ENCODE measurements around the gene USP20. TPM values are rescaled to one million over a fixed set of nuclear protein-coding genes. Genes with fewer than 3 reads are reported as not detected.

The USP20 gene
- polyA plus RNA-seq, 1 of the 3 experiments (the other 2 are of a cell fraction), result 22.5 TPM

GRCh38 chr9:129902740-129903134 is 67.5 kb downstream of the USP20 start:
- H3K79me2 ChIP-seq (ENCODE audit: insufficient read depth), result no peaks in the 10 kb centered on the region
- no peak overlapping the region for H3K27ac ChIP-seq (ENCODE audit: low read depth in 2 of 2, low read length in 1 of 2)
- no peaks in the 10 kb centered on the region for H4K20me1 ChIP-seq (ENCODE audit: insufficient read depth)
- no peaks in the 10 kb centered on the region for H3K27me3 ChIP-seq (ENCODE audit: insufficient read depth)
- 94% methylated on average over 8 of the region's 8 CpGs for WGBS (ENCODE audit: low lambda C conversion rate)
- DNase-seq, result no peak
- peaks cover 15 to 17% of the 10 kb centered on the region in 2 experiments for H3K36me3 ChIP-seq (replicated peaks in 1 of 2; ENCODE audit: control insufficient read depth in 1 of 2, insufficient read depth in 2 of 2, low read length in 1 of 2)
- H2AFZ ChIP-seq (ENCODE audit: low read depth), result no peak overlapping the region
- H3K9me2 ChIP-seq, result no peaks in the 10 kb centered on the region
- no peaks in the 10 kb centered on the region; a peak in 1 of 4 replicates for H3K4me1 ChIP-seq (ENCODE audit: control insufficient read depth in 1 of 2, insufficient read depth in 2 of 2, low read depth in 1 of 2, low read length in 1 of 2)
- CTCF ChIA-PET, result interaction anchor here (1.3 to 3.2 kb wide), 2 partner anchors 16 to 18 kb away, joined by 3 to 7 read pairs; no protein-coding TSS in a partner anchor
- H3F3A ChIP-seq (replicated peaks; ENCODE audit: insufficient read depth), result no peaks in the 10 kb centered on the region
- no peak overlapping the region for H3K4me3 ChIP-seq (ENCODE audit: low read depth in 2 of 2, low read length in 1 of 2)
- no peak overlapping the region for H3K4me2 ChIP-seq
- H3K9me3 ChIP-seq, result no peaks in the 10 kb centered on the region
- H3K9ac ChIP-seq, result no peak overlapping the region
- no peak for TF ChIP-seq MEF2A (IDR thresholded peaks at IDR 0.05; ENCODE audit: borderline replicate concordance, low read depth)
- no peak for TF ChIP-seq MXI1 (IDR thresholded peaks at IDR 0.05; ENCODE audit: low read depth, low read length)
- POLR2A ChIA-PET, result no interaction called here

GRCh38 chr9:129904734-129905133 is 69.5 kb downstream of the USP20 start:
- no peak for DNase-seq
- H3K4me3 ChIP-seq (ENCODE audit: low read depth in 2 of 2, low read length in 1 of 2), result no peak overlapping the region
- TF ChIP-seq, protein P1, sequence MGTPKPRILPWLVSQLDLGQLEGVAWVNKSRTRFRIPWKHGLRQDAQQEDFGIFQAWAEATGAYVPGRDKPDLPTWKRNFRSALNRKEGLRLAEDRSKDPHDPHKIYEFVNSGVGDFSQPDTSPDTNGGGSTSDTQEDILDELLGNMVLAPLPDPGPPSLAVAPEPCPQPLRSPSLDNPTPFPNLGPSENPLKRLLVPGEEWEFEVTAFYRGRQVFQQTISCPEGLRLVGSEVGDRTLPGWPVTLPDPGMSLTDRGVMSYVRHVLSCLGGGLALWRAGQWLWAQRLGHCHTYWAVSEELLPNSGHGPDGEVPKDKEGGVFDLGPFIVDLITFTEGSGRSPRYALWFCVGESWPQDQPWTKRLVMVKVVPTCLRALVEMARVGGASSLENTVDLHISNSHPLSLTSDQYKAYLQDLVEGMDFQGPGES (IDR thresholded peaks at IDR 0.05; ENCODE audit: low read depth, low read length), result no peak
- TF ChIP-seq MAX (IDR thresholded peaks at IDR 0.05; ENCODE audit: low read depth) (no peak), RFX5 (IDR thresholded peaks at IDR 0.05; ENCODE audit: low read length) (no peak), NRF1 (IDR thresholded peaks at IDR 0.05; ENCODE audit: low read depth, low read length) (no peak)
- TF ChIP-seq, protein P2, sequence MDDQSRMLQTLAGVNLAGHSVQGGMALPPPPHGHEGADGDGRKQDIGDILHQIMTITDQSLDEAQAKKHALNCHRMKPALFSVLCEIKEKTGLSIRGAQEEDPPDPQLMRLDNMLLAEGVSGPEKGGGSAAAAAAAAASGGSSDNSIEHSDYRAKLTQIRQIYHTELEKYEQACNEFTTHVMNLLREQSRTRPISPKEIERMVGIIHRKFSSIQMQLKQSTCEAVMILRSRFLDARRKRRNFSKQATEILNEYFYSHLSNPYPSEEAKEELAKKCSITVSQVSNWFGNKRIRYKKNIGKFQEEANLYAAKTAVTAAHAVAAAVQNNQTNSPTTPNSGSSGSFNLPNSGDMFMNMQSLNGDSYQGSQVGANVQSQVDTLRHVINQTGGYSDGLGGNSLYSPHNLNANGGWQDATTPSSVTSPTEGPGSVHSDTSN (IDR thresholded peaks at IDR 0.05), result no peak
- no peaks in the 10 kb centered on the region for H3F3A ChIP-seq (replicated peaks; ENCODE audit: insufficient read depth)
- H3K27me3 ChIP-seq (ENCODE audit: insufficient read depth), result no peaks in the 10 kb centered on the region
- no peak overlapping the region for H3K27ac ChIP-seq (ENCODE audit: low read depth in 2 of 2, low read length in 1 of 2)
- H4K20me1 ChIP-seq (ENCODE audit: insufficient read depth), result no peaks in the 10 kb centered on the region
- WGBS (ENCODE audit: low lambda C conversion rate), result 98% methylated on average over 4 of the region's 4 CpGs
- no peak overlapping the region for H3K9ac ChIP-seq
- H3K79me2 ChIP-seq (ENCODE audit: insufficient read depth), result no peaks in the 10 kb centered on the region
- no peak overlapping the region for H3K4me2 ChIP-seq
- H3K9me3 ChIP-seq, result no peaks in the 10 kb centered on the region
- ChIA-PET POLR2A (no interaction called here), CTCF (interaction anchor here (0.6 to 3.2 kb wide), 2 partner anchors 18 to 130 kb away, joined by 3 to 7 read pairs; no protein-coding TSS in a partner anchor)
- H3K36me3 ChIP-seq (replicated peaks in 1 of 2; ENCODE audit: control insufficient read depth in 1 of 2, insufficient read depth in 2 of 2, low read length in 1 of 2), result peaks cover 17 to 18% of the 10 kb centered on the region in 2 experiments
- no peaks in the 10 kb centered on the region for H3K9me2 ChIP-seq
- H3K4me1 ChIP-seq (ENCODE audit: control insufficient read depth in 1 of 2, insufficient read depth in 2 of 2, low read depth in 1 of 2, low read length in 1 of 2), result peaks cover 0 to under 1% of the 10 kb centered on the region in 2 experiments; a peak in 1 of 4 replicates
- no peak overlapping the region for H2AFZ ChIP-seq (ENCODE audit: low read depth)

DNA sequence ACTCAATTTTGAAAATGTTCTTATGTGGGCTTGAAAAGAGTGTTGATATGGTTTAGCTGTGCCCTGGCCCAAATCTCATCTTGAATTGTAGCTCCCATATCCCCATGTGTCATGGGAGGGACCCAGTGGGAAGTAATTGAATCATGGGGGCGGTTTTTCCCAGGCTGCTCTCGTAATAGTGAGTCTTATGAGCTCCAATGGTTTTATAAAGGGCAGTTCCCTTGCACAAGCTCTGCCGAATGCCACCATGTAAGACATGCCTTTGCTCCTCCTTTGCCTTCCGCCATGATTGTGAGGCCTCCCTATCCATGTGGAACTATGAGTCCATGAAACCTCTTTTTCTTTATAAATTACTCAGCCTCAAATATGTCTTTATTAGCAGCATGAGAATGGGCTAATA is 71.0 kb downstream of the USP20 start:
- no peaks in the 10 kb centered on the region for H3K9me2 ChIP-seq
- H3F3A ChIP-seq (replicated peaks; ENCODE audit: insufficient read depth), result no peaks in the 10 kb centered on the region
- no peak overlapping the region for H3K27ac ChIP-seq (ENCODE audit: low read depth in 2 of 2, low read length in 1 of 2)
- no peak for DNase-seq
- peaks cover 0 to 7% of the 10 kb centered on the region in 2 experiments; a peak in 2 of 4 replicates for H3K4me1 ChIP-seq (ENCODE audit: control insufficient read depth in 1 of 2, insufficient read depth in 2 of 2, low read depth in 1 of 2, low read length in 1 of 2)
- H3K4me3 ChIP-seq (ENCODE audit: low read depth in 2 of 2, low read length in 1 of 2), result no peak overlapping the region
- WGBS (ENCODE audit: low lambda C conversion rate), result 94% methylated on average over 3 of the region's 4 CpGs
- H3K79me2 ChIP-seq (ENCODE audit: insufficient read depth), result no peaks in the 10 kb centered on the region
- no peaks in the 10 kb centered on the region for H3K27me3 ChIP-seq (ENCODE audit: insufficient read depth)
- POLR2A ChIA-PET, result no interaction called here
- TF ChIP-seq EP300 (IDR thresholded peaks at IDR 0.05; ENCODE audit: borderline replicate concordance in 1 of 2, low read depth in 1 of 2, low read length in 1 of 2), result no peak
- no peak overlapping the region for H3K9ac ChIP-seq
- CTCF ChIA-PET, result interaction anchor here (1.7 kb wide), 1 partner anchor 27 kb away, joined by 5 read pairs; no protein-coding TSS in a partner anchor
- no peak overlapping the region for H2AFZ ChIP-seq (ENCODE audit: low read depth)
- H4K20me1 ChIP-seq (ENCODE audit: insufficient read depth), result no peaks in the 10 kb centered on the region
- H3K36me3 ChIP-seq (replicated peaks in 1 of 2; ENCODE audit: control insufficient read depth in 1 of 2, insufficient read depth in 2 of 2, low read length in 1 of 2), result peaks cover 9 to 18% of the 10 kb centered on the region in 2 experiments
- no peak overlapping the region for H3K4me2 ChIP-seq
- H3K9me3 ChIP-seq, result no peaks in the 10 kb centered on the region
